Body of pancreas (tissue), 4 donors: ENCODE results near the gene RIMS1. TPM values are rescaled to one million over a fixed set of nuclear protein-coding genes. Genes with fewer than 3 reads are reported as not detected.

Experiments
- ATAC-seq: fragments of 150-250 bp; one replicate; pipeline ENCODE4 v1.9.1; 2016
- DNase-seq, 4 donors: peaks; one replicate each; pipeline ENCODE4 v3.0.0-alpha.2; 2019
- H3K27ac ChIP-seq, 4 donors: fragments of 200-600 bp; sonication (generic); 1 replicate in 3 of 4; 2 replicates in 1 of 4; pipeline versions ENCODE4 v1.5.1 to v1.6.1; 2016 to 2019; ENCODE audit warnings: mild to moderate bottlenecking in 1 of 4, mixed read lengths in 1 of 4, moderate library complexity in 1 of 4
- H3K27me3 ChIP-seq, 2 donors: fragments of 200-600 bp; sonication (generic); one replicate each; pipeline ENCODE4 v1.6.0; 2016; ENCODE audit warnings: mild to moderate bottlenecking in 1 of 2
- H3K36me3 ChIP-seq, 2 donors: fragments of 200-600 bp; sonication (generic); replicated peaks in 1 of 2; 2 replicates each; pipeline ENCODE4 v1.5.1; 2016; ENCODE audit warnings: low read depth in 2 of 2; ENCODE audit not compliant: insufficient read depth in 1 of 2
- H3K4me1 ChIP-seq: fragments of 200-600 bp; sonication (generic); one replicate; pipeline ENCODE4 v1.6.0; 2016
- H3K4me3 ChIP-seq, 2 donors: fragments of 200-600 bp; sonication (generic); 1 replicate in 1 of 2; 2 replicates in 1 of 2; pipeline ENCODE4 v1.5.1; 2016 to 2019
- H3K9me3 ChIP-seq, 3 donors: fragments of 200-600 bp; sonication (generic); 1 replicate in 2 of 3; 2 replicates in 1 of 3; pipeline ENCODE4 v1.5.1; 2016
- CTCF ChIP-seq, 7 experiments: fragments of 450-650 bp in 4 of 7; fragments of 200-600 bp in 3 of 7; sonication (generic) in 3 of 7; IDR thresholded peaks; one replicate each; pipeline ENCODE4 v1.5.1; 2016 to 2019; ENCODE audit warnings: antibody characterized with exemption in 7 of 7
- POLR2A ChIP-seq, 3 donors: fragments of 450-650 bp; IDR thresholded peaks; one replicate each; pipeline ENCODE4 v1.6.1; 2016; ENCODE audit warnings: antibody characterized with exemption in 3 of 3, mild to moderate bottlenecking in 2 of 3
- WGBS, 2 donors: methylation state at CpG; one replicate each; pipeline ENCODE4 v1.1.5; 2017; 5-methylcytosine and 5-hydroxymethylcytosine counted together
- intact Hi-C: fragments of 100-400 bp; cut with DNase I; formaldehyde crosslinking; loops from one replicate; pipeline ENCODE4 v1.15.1; 2023
- total RNA-seq, 2 donors: library from RNA; depleted of rRNA; stranded (reverse); fragments of >200 nt; gene quantifications; one replicate each; pipeline ENCODE4 v1.1.0, GENCODE V29; 2016

The RIMS1 gene
- total RNA-seq, 2 donors from 2014 or later, result 0.78 to 5.9 TPM

GRCh38 chr6:72410769-72411168 lies 524.4 kb downstream of the RIMS1 start:
- ATAC-seq, result no peak
- Histone ChIP-seq H3K27ac (no peak overlapping the region), H3K27me3 (no peaks in the 10 kb centered on the region), H3K4me1 (peaks cover 9% of the 10 kb centered on the region), H3K9me3 (no peaks in the 10 kb centered on the region), H3K4me3 (no peak overlapping the region), H3K36me3 (no peaks in the 10 kb centered on the region)
- intact Hi-C loops, result loop anchor here (10.0 kb wide), 1 partner anchor 714 kb away; no protein-coding TSS in a partner anchor
- no peak for DNase-seq
- 72 to 74% methylated on average over 6 of the region's 6 CpGs for WGBS, 2 donors
- TF ChIP-seq CTCF (IDR thresholded peaks at IDR 0.05) (no peak), POLR2A (IDR thresholded peaks at IDR 0.05) (no peak)

GRCh38 chr6:72411872-72412708 lies 525.7 kb downstream of the RIMS1 start:
- WGBS, 2 donors, result 2 to 4% methylated on average over 7 of the region's 7 CpGs
- intact Hi-C loops, result loop anchor here (10.0 kb wide), 1 partner anchor 713 kb away; no protein-coding TSS in a partner anchor
- TF ChIP-seq POLR2A (IDR thresholded peaks at IDR 0.05), result no peak
- peak; percentile 100 for TF ChIP-seq CTCF (IDR thresholded peaks at IDR 0.05)
- H3K4me1 ChIP-seq, result peaks cover 9% of the 10 kb centered on the region
- H3K9me3 ChIP-seq, result no peaks in the 10 kb centered on the region
- no peaks in the 10 kb centered on the region for H3K27me3 ChIP-seq
- H3K36me3 ChIP-seq, result no peaks in the 10 kb centered on the region
- ATAC-seq, result peak; percentile 89
- H3K27ac ChIP-seq, result no peak overlapping the region
- H3K4me3 ChIP-seq, result no peak overlapping the region
- DNase-seq, result peak; percentile 68 to 74 (median 73)

- DNase-seq (peak in 2 of 4 donors; percentile 15 to 16), ATAC-seq (no peak)
- 66 to 67% methylated on average over 7 of the region's 7 CpGs for WGBS, 2 donors
- Histone ChIP-seq H3K4me1 (peaks cover 9% of the 10 kb centered on the region), H3K27me3 (no peaks in the 10 kb centered on the region), H3K4me3 (no peak overlapping the region), H3K36me3 (no peaks in the 10 kb centered on the region), H3K27ac (no peak overlapping the region), H3K9me3 (no peaks in the 10 kb centered on the region)
- intact Hi-C loops, result loop anchor here (10.0 kb wide), 1 partner anchor 712 kb away; no protein-coding TSS in a partner anchor
- TF ChIP-seq CTCF (IDR thresholded peaks at IDR 0.05), result no peak
- no peak for TF ChIP-seq POLR2A (IDR thresholded peaks at IDR 0.05)
These were observed 526.3 kb downstream of the RIMS1 start for GRCh38 chr6:72412709-72413044.

GRCh38 chr6:72413884-72414283 lies 527.5 kb downstream of the RIMS1 start:
- Histone ChIP-seq H3K4me3 (no peak overlapping the region), H3K9me3 (no peaks in the 10 kb centered on the region), H3K27me3 (no peaks in the 10 kb centered on the region), H3K4me1 (peaks cover 9% of the 10 kb centered on the region), H3K27ac (peak overlapping the region in 1 of 4 donors; percentile 0), H3K36me3 (no peaks in the 10 kb centered on the region)
- no peak for TF ChIP-seq CTCF (IDR thresholded peaks at IDR 0.05)
- TF ChIP-seq POLR2A (IDR thresholded peaks at IDR 0.05), result no peak
- WGBS, 2 donors, result 15 to 29% methylated on average over 9 of the region's 9 CpGs
- ATAC-seq (peak; percentile 63), DNase-seq (peak; percentile 27 to 78 (median 54))
- intact Hi-C loops, result loop anchor here (10.0 kb wide), 1 partner anchor 711 kb away; no protein-coding TSS in a partner anchor
